ENCODE measurements around the gene MYLIP. TPM values are rescaled to one million over a fixed set of nuclear protein-coding genes. Genes with fewer than 3 reads are reported as not detected.

The MYLIP gene
- total RNA-seq, 1 experiment from 2014 or later = 27.0 TPM

DNA sequence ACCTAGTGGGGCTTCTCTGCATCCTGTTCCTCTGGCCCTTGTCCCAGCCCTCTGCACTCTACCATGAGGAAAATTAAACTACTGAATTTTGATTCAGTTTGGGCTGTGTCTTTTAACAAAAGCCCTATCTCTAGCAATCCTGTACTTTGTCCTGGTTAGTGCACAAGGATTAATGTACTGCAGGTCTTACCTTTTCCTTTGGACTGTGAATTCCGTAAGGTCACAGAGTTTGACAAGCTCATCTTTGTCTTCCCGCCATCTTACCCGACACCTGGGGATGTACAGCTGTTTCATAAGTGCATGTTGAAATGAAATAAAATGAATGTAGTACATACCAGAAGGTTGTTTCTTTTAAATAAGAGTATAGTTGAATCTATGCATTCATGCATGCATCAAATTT lies 41.5 kb upstream of the MYLIP start:
- no peak overlapping the region for H2BK15ac ChIP-seq (ENCODE audit: low read depth, low read length)
- H2BK12ac ChIP-seq (ENCODE audit: insufficient read length, low read depth, low read length) = no peak overlapping the region
- no peak overlapping the region for H4K5ac ChIP-seq (ENCODE audit: insufficient read length, low read depth, low read length)
- Mint-ChIP-seq H3K36me3 (ENCODE audit: insufficient read depth in 1 of 3, low read depth in 3 of 3) (no peaks in the 10 kb centered on the region), H3K27ac (no peak overlapping the region), H3K27me3 (ENCODE audit: low read depth) (no peaks in the 10 kb centered on the region), H3K4me1 (no peaks in the 10 kb centered on the region), H3K9me3 (no peaks in the 10 kb centered on the region), H3K4me3 (no peak overlapping the region)
- no peak overlapping the region for H3K14ac ChIP-seq (ENCODE audit: insufficient read depth, low read length)
- H2AFZ ChIP-seq (ENCODE audit: low read length) = no peak overlapping the region
- H3K56ac ChIP-seq (ENCODE audit: insufficient read length, low read depth, low read length) = no peak overlapping the region
- H3K27ac ChIP-seq (ENCODE audit: insufficient read length, low read depth, low read length) = no peak overlapping the region
- H2AK5ac ChIP-seq (ENCODE audit: insufficient read length, low read length) = no peak overlapping the region
- H2BK120ac ChIP-seq (ENCODE audit: low read depth, low read length, poor library complexity, severe bottlenecking) = no peak overlapping the region
- no peak overlapping the region for H2BK5ac ChIP-seq (ENCODE audit: insufficient read length, low read length)
- no peak overlapping the region for H2BK20ac ChIP-seq (ENCODE audit: low read depth, low read length, poor library complexity, severe bottlenecking)
- H3K4me1 ChIP-seq (ENCODE audit: insufficient read depth, low read length) = no peaks in the 10 kb centered on the region
- H3K18ac ChIP-seq (ENCODE audit: insufficient read length, low read depth, low read length) = no peak overlapping the region
- TF ChIP-seq, protein P1, sequence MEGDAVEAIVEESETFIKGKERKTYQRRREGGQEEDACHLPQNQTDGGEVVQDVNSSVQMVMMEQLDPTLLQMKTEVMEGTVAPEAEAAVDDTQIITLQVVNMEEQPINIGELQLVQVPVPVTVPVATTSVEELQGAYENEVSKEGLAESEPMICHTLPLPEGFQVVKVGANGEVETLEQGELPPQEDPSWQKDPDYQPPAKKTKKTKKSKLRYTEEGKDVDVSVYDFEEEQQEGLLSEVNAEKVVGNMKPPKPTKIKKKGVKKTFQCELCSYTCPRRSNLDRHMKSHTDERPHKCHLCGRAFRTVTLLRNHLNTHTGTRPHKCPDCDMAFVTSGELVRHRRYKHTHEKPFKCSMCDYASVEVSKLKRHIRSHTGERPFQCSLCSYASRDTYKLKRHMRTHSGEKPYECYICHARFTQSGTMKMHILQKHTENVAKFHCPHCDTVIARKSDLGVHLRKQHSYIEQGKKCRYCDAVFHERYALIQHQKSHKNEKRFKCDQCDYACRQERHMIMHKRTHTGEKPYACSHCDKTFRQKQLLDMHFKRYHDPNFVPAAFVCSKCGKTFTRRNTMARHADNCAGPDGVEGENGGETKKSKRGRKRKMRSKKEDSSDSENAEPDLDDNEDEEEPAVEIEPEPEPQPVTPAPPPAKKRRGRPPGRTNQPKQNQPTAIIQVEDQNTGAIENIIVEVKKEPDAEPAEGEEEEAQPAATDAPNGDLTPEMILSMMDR (conservative IDR thresholded peaks at IDR 0.05) = no peak
- no peaks in the 10 kb centered on the region for H4K20me1 ChIP-seq (ENCODE audit: control insufficient read depth, insufficient read depth, insufficient read length)
- no peaks in the 10 kb centered on the region for H3K27me3 ChIP-seq (ENCODE audit: insufficient read depth, low read length)
- no peak overlapping the region for H3K9ac ChIP-seq (ENCODE audit: extremely low read depth, insufficient read length, low read length)
- H3K23ac ChIP-seq (ENCODE audit: insufficient read length, low read depth, low read length) = no peak overlapping the region
- no peak overlapping the region for H3K4me2 ChIP-seq (ENCODE audit: insufficient read depth, insufficient read length, low read length)
- no peak overlapping the region for H3T11ph ChIP-seq (ENCODE audit: low read length)
- no CpG with 5 or more reads among the region's 3 CpGs for WGBS (ENCODE audit: extremely low coverage, insufficient read length, low lambda C conversion rate)
- H3K23me2 ChIP-seq (ENCODE audit: insufficient read length, low read depth, low read length, poor library complexity, severe bottlenecking) = no peaks in the 10 kb centered on the region
- DNase-seq = no peak
- H3K9me3 ChIP-seq (ENCODE audit: control insufficient read depth, low read depth, low read length) = no peaks in the 10 kb centered on the region
- H4K8ac ChIP-seq (replicated peaks; ENCODE audit: insufficient read length, low read depth, low read length) = no peak overlapping the region
- no peaks in the 10 kb centered on the region for H3K79me1 ChIP-seq (ENCODE audit: insufficient read depth, low read depth, low read length, poor library complexity, severe bottlenecking)
- no peak overlapping the region for H3K4ac ChIP-seq (ENCODE audit: low read depth, low read length)
- no peaks in the 10 kb centered on the region for H3K79me2 ChIP-seq (ENCODE audit: insufficient read depth, low read length)
- no peak overlapping the region for H4K91ac ChIP-seq (ENCODE audit: insufficient read length, low read depth, low read length)
